ENCODE measurements around the gene VWA5A.

DNA sequence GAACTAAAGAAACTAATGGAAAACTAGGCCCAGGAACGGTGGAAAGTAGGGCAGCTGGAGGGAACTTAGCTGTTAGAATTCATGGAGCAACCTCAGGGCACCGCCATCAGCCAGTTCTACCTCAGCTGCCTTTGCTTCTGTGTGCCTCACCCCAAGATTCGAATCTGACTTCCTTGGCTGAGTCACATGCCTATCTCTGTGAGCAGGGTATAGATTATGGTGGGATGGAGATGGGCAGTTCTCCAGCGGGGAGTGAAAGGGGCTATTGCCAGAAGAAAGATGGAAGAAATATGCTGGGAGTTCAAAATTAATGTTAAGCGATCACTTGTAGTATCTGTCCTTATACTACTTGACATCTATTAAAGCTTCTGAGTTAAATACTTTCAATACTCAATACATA is 18.9 kb upstream of the VWA5A start:
- TF ChIP-seq, protein P1, sequence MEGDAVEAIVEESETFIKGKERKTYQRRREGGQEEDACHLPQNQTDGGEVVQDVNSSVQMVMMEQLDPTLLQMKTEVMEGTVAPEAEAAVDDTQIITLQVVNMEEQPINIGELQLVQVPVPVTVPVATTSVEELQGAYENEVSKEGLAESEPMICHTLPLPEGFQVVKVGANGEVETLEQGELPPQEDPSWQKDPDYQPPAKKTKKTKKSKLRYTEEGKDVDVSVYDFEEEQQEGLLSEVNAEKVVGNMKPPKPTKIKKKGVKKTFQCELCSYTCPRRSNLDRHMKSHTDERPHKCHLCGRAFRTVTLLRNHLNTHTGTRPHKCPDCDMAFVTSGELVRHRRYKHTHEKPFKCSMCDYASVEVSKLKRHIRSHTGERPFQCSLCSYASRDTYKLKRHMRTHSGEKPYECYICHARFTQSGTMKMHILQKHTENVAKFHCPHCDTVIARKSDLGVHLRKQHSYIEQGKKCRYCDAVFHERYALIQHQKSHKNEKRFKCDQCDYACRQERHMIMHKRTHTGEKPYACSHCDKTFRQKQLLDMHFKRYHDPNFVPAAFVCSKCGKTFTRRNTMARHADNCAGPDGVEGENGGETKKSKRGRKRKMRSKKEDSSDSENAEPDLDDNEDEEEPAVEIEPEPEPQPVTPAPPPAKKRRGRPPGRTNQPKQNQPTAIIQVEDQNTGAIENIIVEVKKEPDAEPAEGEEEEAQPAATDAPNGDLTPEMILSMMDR (conservative IDR thresholded peaks at IDR 0.05 in 1 of 2, IDR thresholded peaks at IDR 0.05 in 1 of 2; ENCODE audit: extremely low read depth in 1 of 2, insufficient read depth in 1 of 2, low read depth in 1 of 2, low read length in 2 of 2): no peak
- no peak for TF ChIP-seq EZH2 (IDR thresholded peaks at IDR 0.05; ENCODE audit: borderline replicate concordance, low read length)
